ENCODE data around the gene LMF1.

Gene LMF1

DNA sequence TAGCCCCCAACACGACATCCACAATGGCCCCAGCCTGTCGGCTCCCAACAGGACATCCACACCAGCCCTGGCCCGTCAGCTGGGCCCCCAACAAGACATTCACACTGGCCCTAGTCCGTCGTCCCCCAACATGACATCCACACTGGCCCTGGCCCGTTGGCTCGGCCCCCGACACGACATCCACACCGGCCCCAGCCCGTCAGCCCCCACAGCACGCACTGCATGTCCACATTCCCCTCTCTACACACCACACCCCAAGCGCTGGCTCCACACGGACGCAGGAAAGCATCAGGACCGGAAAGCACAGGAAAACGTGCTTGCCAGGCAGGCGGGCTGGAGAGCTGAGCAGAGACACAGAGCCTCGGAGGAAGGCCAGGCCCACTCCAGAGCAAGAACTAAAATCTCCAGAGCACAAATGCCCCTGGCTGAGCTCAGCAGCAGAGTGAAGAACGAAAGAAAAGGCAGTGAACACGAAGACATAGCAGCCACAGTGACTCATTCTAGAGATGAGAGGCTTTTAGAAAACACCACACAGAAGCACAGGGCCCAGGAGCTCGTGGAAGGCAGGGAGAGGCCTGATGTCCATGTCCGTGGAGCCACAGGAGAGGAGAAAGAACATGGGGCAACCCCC, 50.6 kb downstream of the LMF1 start:
- peak; percentile 37 for DNase-seq (ENCODE audit: low read depth)
- H3K4me3 ChIP-seq (ENCODE audit: low read depth, low read length), result no peak overlapping the region

DNA sequence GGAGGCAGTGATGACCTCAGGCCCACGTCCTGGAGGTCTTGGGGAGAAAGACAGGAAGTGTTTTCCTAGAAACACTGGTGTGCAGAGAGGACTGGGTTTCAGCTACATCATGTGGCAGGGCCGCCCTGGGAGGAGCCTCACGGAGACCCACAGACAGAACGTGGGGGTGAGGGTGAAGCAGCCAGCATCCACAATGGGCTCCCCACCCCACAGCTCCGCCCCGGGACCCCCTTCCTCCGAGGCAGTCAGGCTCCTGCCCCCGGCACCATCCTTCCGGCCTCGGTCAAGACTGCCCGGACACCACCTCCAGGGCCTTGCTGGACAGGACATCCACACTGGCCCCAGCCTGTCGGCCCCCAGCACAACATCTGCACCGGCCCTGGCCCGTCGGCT, 51.1 kb downstream of the LMF1 start:
- no peak overlapping the region for H3K4me3 ChIP-seq (ENCODE audit: low read depth, low read length)
- no peak for DNase-seq (ENCODE audit: low read depth)

DNA sequence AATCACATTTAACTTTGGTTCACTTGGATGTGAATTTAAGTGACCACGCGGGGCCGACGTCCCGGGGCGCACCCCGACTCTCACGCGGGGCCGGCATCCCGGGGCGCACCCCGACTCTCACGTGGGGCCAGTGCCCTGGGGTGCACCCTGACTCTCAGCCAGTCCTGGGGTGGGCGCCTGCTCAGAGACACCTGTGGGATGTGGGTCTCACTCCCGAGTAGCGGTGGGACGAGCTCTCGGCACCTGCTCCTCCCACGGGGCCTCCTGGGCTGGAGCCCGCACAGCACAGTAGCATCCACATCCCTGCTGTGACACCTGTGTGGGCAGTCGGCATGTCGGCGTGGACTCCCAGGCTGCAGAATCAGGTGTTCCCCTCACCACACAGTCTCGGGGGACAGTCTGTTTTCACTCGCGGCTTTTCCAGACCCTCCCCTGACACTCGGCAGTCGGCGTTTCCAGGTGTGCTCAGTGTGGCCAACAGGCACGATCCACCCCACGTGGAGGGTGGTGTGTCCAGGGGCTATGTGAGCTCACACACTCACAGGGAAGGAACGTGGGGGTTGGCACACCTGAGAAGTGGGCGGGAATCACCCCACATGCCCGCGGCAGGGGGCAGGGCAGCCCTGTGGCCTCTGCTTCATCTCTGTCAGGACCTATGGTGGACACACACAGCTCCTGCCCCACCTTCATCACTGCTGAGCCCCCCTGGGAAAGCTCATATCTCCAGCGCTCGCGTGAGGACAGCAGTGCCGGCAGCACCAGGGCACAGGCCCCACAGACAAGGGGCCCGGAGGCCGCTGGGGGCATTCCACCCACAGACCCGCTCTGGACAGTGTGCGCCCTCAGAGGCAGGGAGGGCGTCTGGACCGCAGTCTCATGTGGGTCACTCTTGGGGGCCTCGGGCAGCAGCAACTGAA, 51.8 kb downstream of the LMF1 start:
- no peak overlapping the region for H3K4me3 ChIP-seq (ENCODE audit: low read depth, low read length)
- no peak for DNase-seq (ENCODE audit: low read depth)

DNA sequence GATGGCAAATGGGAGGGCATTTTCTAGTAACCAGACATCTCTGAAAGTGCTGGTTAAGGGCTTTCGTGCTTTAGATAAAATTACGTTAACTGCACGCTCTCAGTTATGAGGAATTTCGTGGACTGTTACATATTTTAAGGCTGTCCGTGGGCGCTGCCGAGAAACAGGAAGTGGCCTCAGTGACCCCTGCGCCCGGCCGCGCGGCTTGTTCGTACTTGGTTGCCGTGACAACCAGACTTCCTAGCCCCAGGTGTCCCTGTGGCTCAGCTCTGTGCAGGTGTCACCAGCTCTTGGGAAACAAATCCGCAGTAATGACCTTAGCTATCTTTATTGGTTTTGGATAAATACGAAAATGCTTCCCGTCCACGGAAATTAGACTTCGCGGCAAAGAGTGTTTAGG, 52.7 kb downstream of the LMF1 start:
- DNase-seq (ENCODE audit: low read depth), result no peak
- no peak overlapping the region for H3K4me3 ChIP-seq (ENCODE audit: low read depth, low read length)

DNA sequence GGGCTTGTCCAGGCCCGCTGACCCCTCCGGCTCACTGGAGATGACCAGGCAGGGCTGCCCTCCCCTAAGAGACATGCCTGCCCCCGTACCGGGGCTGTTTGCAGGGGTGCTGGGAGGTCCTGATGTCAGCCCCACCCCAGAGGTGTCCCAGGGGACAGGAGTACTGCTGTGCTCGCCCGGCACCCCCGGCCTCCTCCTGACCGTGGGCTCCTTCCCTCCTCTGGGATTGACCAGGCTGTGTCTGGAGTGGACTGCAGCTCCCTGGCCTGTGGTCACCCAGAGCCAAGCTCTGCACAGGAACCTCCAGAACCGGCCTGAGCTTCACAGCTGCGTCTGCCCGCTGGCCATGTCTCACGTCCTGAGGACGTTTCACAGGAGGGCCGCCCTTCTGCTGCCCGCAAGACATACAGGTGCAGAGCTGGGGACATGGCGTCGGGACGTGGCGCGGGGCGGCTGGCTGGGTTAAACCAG, 53.2 kb downstream of the LMF1 start:
- no peak overlapping the region for H3K4me3 ChIP-seq (ENCODE audit: low read depth, low read length)
- no peak for DNase-seq (ENCODE audit: low read depth)

DNA sequence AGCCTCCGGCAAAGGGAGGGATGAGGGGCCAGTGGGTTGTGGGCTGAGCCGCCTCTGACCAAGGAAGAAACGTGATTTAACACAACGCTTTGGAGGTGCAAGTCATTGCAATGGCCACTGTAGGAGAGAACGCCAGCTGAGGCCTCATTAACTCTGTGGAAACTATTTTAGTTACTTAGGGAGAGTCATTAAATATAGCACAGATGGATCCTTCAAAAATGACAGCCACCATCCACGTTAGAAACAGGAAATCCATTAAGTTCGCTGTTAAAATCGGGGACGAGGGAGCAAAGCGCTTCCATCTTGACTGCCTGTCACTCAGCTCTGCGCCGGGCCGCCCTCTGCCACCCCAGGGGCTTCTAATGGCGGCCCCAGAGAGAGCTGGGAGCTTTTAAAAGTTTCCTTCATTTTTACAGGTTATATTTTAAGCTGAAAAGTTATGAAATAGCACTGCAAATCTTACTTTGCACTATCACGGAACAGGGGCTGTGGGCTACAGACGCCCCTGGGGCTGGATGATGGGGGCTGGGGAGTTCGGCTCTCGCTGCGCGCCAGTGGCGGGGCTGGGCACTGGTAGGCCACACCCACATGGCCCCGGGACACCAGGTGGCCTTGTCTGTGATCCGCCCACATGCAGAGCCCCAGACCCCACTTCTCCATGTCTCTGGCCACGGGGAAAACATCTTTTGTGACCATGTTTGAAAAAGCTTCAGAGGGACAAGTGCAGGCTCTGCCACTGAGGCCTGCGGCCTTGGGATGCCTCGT, 54.6 kb downstream of the LMF1 start:
- DNase-seq (ENCODE audit: low read depth), result no peak
- no peak overlapping the region for H3K4me3 ChIP-seq (ENCODE audit: low read depth, low read length)

DNA sequence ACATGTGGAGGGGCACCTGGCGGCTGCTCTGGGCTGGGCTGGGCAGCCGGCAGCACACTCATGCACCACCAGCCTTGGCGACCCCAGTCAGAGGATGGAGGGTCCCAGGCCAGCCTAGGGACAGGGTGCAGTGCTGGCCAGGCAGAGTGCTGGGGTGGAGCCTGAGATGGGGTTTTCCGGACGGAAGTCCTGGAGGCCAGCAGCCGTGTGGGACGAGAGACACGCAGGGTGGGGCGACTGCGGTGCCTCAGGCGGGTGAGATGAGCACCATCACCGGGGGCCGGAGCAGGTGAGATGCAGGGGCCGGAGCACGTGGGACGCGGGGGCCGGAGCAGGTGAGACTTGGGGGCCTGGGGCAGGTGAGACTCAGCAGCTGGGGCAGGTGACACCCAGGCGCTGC, 55.2 kb downstream of the LMF1 start:
- DNase-seq (ENCODE audit: low read depth), result no peak

DNA sequence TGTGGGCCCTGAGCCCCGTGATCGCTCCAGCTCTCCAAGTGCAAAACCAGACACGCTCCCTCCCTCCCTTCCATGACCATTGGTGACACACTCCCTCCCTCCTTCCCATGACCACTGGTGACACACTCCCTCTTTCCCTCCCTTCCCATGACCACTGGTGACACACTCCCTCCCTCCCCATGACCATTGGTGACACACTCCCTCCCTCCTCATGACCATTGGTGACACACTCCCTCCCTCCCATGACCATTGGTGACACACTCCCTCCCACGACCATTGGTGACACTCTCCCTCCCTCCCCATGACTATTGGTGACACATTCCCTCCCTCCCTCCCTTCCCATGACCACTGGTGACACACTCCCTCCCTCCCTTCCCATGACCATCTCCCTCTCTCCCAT, 56.3 kb downstream of the LMF1 start:
- DNase-seq (ENCODE audit: low read depth), result no peak
- no peak overlapping the region for H3K4me3 ChIP-seq (ENCODE audit: low read depth, low read length)

More for the DNA sequence above, 55.2 kb downstream of the LMF1 start:
- no peak overlapping the region for H3K4me3 ChIP-seq (ENCODE audit: low read depth, low read length)

DNA sequence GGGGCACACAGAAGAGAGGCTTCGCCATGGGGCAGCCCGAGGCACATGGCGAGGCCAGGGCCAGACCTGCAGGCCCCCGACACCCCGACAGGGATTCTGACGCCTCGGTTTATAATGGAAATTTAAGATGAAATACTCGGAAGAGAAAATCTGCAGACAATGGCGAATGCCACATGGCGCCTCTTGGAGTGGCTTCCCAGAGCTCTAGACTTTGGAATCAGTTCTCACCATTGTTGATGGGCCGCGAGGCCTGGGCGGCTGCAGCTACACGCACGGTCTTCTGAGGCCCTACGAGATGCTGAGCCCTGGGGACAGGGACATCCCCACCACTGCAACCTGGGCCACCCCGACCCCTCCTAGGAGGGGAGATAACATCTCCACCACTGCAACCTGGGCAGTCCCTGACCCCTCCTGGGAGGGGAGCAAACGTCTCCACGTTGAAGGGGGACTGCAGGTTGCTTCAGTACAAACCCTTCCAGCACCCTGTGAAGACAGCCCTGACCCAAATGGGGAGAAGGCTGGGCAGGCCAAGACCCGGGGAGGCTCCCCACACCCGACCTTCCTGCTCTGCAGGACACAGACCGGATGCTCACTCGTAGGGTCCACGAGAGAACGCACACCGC, 56.9 kb downstream of the LMF1 start:
- H3K4me3 ChIP-seq (ENCODE audit: low read depth, low read length), result no peak overlapping the region
- DNase-seq (ENCODE audit: low read depth), result no peak

DNA sequence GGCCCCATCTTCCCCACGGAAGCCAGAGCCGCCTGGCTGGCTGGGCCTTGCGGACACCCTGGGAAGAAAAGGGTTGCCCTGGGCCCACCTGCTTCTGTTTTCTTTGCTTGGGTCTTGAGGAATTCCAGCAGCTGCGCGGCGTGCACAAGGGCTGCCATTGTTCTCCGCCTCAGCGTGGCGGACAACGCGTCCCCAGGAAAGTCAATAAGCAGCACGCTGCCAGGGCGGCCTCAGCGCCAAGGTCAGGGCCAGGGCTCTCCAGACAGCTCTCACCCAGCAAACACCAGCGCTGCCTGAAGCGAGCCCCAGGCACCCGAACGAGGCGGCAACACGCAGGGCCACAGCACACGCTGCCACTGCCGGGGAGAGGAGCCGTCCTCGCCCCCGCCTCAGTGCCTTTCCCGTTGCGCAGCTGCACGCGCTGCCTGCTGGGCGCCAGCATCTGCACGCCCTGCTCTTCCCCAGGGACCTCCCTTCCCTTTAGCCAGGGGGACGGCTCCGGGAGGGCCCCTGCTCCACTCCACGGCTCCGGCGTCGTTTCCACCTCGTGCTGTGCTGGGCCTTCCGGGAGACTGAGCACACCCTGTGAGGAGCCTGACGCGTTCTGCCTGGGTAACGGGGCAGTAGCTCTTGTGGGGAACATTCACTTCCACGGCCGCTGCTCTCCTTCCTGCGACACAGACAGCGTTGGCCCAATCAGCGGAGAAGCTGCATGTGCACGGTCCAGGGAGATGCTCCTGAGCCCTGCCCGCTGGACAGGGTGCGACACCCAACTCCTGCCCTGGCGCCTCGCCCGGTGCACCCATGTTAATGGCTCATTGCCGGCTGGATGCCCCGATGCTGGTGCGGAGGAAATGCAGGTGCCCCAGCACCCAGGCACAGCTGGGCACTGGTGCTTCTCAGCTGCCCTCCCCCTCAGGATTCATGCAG, 57.8 kb downstream of the LMF1 start:
- H3K4me3 ChIP-seq (ENCODE audit: low read depth, low read length), result no peak overlapping the region
- peak; percentile 29 for DNase-seq (ENCODE audit: low read depth)

DNA sequence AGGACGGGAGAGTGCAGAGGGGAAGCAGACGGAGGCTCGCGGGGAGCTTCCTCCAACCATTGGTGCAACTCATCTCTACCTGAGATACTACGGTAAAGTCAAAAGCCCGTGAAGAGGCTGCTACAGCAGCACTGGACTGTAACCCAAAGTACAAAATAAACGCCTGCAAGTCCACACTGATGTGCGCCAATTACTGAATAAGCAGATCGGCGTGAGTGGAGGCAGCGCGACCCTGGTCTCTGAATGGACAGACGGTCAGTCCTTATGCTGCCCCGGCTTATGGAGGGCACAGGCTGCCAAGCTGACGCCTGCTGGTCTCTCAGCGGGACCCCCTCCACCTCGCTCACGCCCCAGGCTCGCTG, 58.5 kb downstream of the LMF1 start:
- no peak overlapping the region for H3K4me3 ChIP-seq (ENCODE audit: low read depth, low read length)
- no peak for DNase-seq (ENCODE audit: low read depth)

DNA sequence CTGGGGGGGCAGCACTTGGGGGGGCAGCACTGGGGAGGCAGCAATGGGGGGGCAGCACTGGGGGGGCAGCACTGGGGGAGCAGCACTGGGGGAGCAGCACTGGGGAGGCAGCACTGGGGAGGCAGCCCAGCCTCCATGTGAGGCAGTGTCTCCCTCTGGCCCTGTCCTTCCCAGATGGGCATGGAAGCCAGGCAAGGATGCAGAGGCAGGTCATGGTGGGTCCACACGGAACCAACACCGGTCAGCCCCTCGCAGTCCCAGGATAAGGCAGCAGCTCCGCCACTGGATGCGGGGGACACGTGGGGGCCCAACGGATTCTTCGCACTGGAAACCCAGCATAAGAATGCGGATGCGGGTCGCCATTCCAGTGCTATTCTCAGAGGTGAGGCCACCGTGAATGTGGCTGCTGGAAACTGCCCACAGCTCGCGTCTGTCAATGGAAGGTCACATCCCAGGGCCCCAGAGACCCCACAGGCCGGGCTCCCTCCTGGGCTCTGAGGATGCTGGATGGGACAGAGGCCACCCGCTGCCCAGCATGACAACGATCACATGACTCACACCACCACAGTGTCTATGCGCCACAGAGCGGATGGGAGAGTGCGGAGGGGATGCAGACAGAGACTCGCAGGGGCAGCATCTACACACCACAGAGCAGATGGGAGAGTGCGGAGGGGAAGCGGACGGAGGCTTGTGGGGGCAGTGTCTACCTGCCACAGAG, 59.0 kb downstream of the LMF1 start:
- H3K4me3 ChIP-seq (ENCODE audit: low read depth, low read length), result no peak overlapping the region
- no peak for DNase-seq (ENCODE audit: low read depth)

DNA sequence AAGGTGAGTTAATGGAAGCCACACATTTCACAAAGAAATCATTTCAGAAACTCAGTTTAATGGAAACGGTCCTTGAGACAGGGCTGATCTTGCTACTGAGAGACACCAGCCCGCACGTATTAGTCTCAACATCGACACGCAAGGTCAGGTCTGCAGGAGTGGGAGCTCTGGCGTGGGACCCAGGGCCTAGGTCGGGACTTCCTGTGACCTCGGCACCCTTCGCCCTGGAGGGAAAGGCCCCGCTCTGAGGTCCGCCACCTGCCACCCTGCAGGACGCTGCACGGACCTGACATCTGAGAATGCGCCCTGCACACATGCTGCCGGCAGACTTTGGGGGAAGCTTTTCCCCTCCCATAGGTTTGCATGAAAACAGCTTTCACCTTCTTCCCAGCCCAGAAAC, 59.7 kb downstream of the LMF1 start:
- H3K4me3 ChIP-seq (ENCODE audit: low read depth, low read length), result no peak overlapping the region
- no peak for DNase-seq (ENCODE audit: low read depth)

DNA sequence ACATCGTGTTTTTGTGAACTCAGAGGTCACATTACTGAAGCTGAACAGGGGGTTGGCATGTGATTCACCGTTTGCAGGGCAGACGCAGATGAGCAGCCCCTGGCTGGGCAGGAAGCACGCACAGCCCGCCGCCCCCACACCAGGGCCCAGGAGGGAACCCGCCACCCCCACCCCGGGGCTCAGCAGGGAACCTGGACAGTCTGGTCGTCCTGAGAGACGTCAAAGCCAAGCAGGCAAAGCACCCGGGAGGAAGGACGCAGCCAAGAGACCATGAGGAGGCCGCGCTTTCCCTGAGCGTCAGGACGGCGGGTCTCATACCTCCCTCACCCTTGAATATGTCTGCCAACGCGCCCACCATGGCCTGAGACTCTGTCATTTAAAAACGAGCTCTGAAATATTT, 60.6 kb downstream of the LMF1 start:
- H3K4me3 ChIP-seq (ENCODE audit: low read depth, low read length), result no peak overlapping the region
- DNase-seq (ENCODE audit: low read depth), result no peak

DNA sequence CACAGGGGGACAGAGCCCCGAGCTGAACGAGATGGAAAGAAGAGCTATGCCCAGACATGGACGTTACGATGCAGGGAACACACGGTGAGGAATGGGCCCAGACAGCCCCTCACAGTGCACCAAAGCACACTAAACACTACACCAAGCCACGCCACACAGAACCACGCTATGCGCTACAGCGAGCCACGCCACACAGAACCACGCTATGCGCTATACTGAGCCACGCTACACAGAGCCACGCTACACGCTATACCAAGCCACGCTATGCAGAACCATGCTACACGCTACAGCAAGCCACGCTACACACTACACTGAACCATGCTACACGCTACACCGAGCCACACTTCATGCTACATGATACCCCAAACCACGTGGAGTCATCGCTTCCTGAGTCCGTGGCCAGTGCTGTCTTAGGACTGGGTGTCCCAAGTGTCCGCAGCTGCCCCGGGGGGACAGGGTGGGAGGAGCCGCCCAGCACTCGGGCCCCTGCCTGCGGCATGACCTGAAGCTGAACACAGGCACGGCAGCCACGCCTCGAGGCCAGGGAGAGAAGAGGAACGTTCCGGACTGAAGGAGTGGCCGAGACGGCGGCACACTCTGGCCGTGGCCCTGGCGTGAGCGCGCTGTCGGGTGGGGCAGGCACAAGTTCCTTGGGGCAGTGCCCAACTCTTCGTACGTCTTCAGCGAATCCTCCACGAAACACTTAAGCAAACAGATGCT, 61.3 kb downstream of the LMF1 start:
- H3K4me3 ChIP-seq (ENCODE audit: low read depth, low read length), result no peak overlapping the region
- DNase-seq (ENCODE audit: low read depth), result no peak

DNA sequence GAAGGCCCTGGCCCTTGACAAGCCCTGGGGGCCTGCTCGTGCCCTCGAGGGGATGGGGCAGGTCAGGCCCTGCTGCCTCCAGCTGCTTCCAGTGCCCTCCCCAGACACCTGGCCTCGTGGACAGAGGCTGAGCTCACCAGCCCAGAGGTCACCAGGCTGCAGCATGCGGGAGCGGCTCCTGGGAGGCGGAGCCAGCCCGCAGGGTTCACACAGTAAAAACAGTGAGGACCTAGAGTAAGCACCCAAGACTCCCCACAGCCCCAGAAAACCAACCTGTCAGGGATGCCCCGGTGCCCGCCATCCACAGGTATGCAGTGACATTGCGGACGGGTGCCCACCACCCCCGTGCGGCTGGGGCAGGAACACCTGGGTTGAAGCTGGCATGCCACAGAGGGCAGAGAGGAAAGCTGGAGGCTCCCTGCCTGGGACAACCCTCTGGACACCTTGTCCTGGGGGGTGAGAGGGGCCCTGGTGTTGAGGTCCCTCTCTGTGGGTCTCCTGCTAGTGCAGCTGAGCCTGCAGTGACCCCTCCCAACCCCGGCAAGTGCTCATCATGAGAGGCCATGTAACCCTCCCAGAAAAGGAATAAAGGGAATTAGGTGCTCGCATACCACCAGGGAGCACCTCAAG, 62.1 kb downstream of the LMF1 start:
- no peak overlapping the region for H3K4me3 ChIP-seq (ENCODE audit: low read depth, low read length)
- no peak for DNase-seq (ENCODE audit: low read depth)

DNA sequence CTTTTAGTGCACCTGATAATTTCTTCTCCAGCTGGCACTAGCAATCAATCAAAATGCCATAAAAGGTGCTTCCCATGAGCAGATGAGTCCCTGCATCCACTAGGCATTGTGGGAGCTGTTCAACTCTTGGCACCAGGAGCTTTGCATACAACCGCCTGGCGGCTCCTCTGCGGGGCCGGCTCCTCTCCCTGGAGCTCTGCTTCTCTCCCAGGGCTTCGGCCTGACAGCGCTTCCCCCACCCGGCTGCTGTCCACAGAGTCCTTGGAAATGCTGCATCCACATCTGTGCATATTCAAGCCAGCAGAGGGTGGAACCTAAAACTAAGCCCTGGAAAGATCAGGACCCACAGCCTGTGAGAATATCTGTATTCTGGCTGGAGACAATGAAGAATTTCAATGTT, 62.9 kb downstream of the LMF1 start:
- DNase-seq (ENCODE audit: low read depth), result no peak
- no peak overlapping the region for H3K4me3 ChIP-seq (ENCODE audit: low read depth, low read length)
